HG02588 (cell line): ENCODE measurements around the gene ZGLP1.

Experiments used
- ATAC-seq: cut with Tn5 transposase; IDR thresholded peaks from one replicate; pipeline ENCODE4 v1.9.1; 2021; ENCODE audit warnings: mild to moderate bottlenecking, moderate library complexity; ENCODE audit not compliant: unreplicated experiment

ZGLP1 gene

GRCh38 chr19:10255358-10255757 lies 54.3 kb downstream of the ZGLP1 start:
- ATAC-seq, result no peak
